KOPT-K1 (cell line): ENCODE results near the gene SP1.
"Not testable (repeated sequence)": the region's sequence is repeated elsewhere in the genome, so short reads cannot be mapped to it uniquely, and the experiment has no call there.

Source experiments
- H3K27ac ChIP-seq: fragments of 200-600 bp; sonication (generic); 2 replicates; pipeline ENCODE4 v1.5.1; 2016; ENCODE audit warnings: antibody characterized with exemption, mild to moderate bottlenecking, low read depth, low read length; ENCODE audit not compliant: poor library complexity, severe bottlenecking
- H3K36me3 ChIP-seq: fragments of 200-600 bp; sonication (generic); 2 replicates; pipeline ENCODE4 v1.5.1; 2017; ENCODE audit warnings: antibody characterized with exemption, mild to moderate bottlenecking, low read length, moderate library complexity; ENCODE audit not compliant: insufficient read depth
- H3K9me3 ChIP-seq: fragments of 200-600 bp; sonication (generic); 2 replicates; pipeline ENCODE4 v1.5.1; 2017; ENCODE audit warnings: antibody characterized with exemption, low read length, mild to moderate bottlenecking; ENCODE audit not compliant: insufficient read depth, poor library complexity, severe bottlenecking

The SP1 gene

DNA sequence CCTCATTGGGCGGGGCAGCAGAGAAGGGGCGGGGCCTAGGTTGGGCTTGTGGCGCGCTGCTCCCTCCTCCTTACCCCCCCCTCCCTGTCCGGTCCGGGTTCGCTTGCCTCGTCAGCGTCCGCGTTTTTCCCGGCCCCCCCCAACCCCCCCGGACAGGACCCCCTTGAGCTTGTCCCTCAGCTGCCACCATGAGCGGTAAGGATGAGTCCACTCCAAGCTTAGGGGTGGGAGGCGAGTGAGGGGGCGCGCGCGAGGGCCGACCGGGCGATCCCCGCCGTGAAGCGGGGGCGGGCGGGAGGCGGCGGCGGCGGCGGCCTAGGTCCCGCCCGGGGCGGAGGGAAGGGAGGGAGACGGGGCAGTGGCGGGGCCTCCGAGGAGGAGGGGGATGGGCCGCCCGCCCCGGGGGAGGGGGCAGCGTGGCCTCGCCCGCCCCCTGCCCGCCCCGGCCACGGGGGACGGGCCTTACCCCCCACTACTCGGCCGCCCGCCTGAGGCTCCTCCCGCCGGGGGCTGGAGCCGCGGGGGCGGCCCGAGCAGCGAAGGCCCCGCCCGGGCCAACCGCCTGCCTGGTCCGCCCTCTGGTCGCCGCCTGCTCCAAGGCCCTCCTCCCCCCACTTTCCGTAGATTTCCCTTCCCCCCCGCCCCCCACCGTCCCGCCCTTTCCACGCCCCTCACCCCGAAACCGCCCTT lies at the start of gene SP1:
SP1 (plus strand) TSS at position 73 of the 690 bp plus-strand sequence; CDS start at position 189, 116 bp downstream.
- H3K36me3 ChIP-seq = peaks cover 41% of the 10 kb centered on the region
- H3K27ac ChIP-seq = peak within 1 kb of the TSS; percentile 90
- no peaks in the 10 kb centered on the region for H3K9me3 ChIP-seq

DNA sequence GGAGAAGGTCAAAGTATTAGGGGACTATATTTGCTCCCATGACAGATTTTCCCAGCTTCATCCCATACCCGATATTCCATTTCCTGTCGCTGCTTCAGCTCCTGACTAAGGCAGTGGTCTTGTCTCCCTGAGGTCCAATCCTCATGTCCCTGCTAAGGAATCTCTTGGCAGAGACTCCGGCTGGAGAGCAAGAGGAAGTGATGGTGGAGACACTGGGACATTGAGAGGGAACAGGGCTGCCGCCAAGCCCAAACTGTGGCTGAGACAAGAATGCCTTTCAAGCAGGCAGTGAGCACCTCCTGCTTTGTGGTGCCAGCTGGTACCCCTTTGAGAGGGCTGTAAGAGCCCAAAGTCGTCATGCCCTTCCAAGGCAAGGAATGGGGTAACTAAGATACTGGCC lies 49.3 kb upstream of the SP1 start:
- H3K9me3 ChIP-seq = no peaks in the 10 kb centered on the region
- no peak overlapping the region for H3K27ac ChIP-seq

DNA sequence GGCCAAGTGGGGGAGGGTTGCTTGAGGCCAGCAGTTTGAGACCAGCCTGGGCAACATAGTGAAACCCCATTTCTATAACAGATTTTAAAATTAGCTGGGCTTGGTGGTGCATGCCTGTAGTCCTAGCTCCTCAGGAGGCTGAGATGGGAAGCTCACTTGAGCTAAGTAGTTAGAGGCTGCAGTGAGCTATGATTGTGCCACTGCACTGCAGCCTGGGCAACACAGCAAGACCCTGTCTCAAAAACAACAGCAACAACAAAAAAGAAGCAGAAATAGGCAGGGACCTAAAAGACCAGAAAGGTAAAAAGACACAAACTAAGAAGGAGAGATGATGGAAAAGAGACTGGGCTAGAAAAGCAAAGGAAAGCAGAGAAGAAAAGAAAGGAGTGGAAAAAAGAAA lies 47.6 kb upstream of the SP1 start:
- not testable (repeated sequence) for H3K27ac ChIP-seq, H3K9me3 ChIP-seq, H3K36me3 ChIP-seq

More for the DNA sequence above, 49.3 kb upstream of the SP1 start:
- no peaks in the 10 kb centered on the region for H3K36me3 ChIP-seq

DNA sequence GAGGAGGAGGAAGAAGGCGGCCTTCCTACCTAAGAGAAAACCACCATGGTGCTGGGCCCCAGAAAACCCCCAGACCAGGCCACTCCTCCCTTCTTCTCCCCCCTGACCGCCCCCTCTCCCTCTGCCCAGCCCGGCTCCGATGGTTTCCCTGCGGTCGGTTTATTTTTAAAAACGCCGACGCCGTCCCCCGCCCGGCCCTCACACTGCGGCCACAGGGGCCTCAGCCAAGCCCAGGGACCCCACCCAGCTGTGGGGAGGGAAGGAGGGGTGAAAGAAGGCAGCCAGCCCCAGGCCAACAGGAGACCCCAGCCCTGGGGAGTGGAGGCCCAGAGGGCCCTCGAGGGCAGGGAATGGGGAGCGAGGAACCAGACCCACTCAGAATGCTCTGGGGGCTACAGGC lies 47.2 kb upstream of the SP1 start:
- H3K36me3 ChIP-seq = no peaks in the 10 kb centered on the region
- H3K27ac ChIP-seq = no peak overlapping the region
- H3K9me3 ChIP-seq = no peaks in the 10 kb centered on the region

DNA sequence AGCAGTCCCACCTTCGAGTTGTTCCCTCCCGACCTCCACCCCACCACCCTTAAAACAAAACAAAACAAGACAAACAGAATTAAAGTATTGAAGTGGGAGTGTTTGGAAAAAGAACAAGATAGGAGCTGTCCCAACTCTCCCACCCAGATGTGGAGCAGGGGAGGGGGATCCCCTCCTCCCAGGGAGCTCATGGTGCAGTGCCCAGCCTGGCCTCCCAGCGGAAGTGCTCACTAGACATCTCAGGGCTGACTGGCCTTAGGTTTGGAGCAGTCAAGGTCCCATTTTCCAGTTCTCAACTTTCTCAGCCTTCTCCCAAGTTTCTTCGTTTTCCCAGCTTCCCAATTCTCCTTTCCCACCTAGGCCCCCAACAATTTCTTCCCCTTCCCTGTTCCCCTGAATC lies 46.7 kb upstream of the SP1 start:
- H3K27ac ChIP-seq = no peak overlapping the region
- no peaks in the 10 kb centered on the region for H3K9me3 ChIP-seq
- H3K36me3 ChIP-seq = no peaks in the 10 kb centered on the region

GRCh38 chr12:53333845-53334244 lies 46.1 kb upstream of the SP1 start:
- Histone ChIP-seq H3K36me3 (no peaks in the 10 kb centered on the region), H3K27ac (no peak overlapping the region), H3K9me3 (no peaks in the 10 kb centered on the region)

GRCh38 chr12:53334822-53335221 lies 45.2 kb upstream of the SP1 start:
- Histone ChIP-seq H3K36me3 (no peaks in the 10 kb centered on the region), H3K27ac (no peak overlapping the region), H3K9me3 (no peaks in the 10 kb centered on the region)

GRCh38 chr12:53336181-53336681 lies 43.7 kb upstream of the SP1 start, which contains the start of gene SP7:
TSS of gene SP7 (minus strand) at chr12:53336354. CDS start at chr12:53335646, 708 bp downstream.
- Histone ChIP-seq H3K9me3 (no peaks in the 10 kb centered on the region), H3K36me3 (no peaks in the 10 kb centered on the region)

GRCh38 chr12:53338017-53338416 lies 42.0 kb upstream of the SP1 start:
- Histone ChIP-seq H3K9me3 (no peaks in the 10 kb centered on the region), H3K27ac (no peak overlapping the region), H3K36me3 (no peaks in the 10 kb centered on the region)

More at GRCh38 chr12:53336181-53336681, 43.7 kb upstream of the SP1 start, which contains the start of gene SP7:
- H3K27ac ChIP-seq = no peak within 1 kb of the TSS

- Histone ChIP-seq H3K27ac (no peak overlapping the region), H3K36me3 (no peaks in the 10 kb centered on the region), H3K9me3 (no peaks in the 10 kb centered on the region)
These were observed 41.1 kb upstream of the SP1 start for GRCh38 chr12:53338916-53339315.

DNA sequence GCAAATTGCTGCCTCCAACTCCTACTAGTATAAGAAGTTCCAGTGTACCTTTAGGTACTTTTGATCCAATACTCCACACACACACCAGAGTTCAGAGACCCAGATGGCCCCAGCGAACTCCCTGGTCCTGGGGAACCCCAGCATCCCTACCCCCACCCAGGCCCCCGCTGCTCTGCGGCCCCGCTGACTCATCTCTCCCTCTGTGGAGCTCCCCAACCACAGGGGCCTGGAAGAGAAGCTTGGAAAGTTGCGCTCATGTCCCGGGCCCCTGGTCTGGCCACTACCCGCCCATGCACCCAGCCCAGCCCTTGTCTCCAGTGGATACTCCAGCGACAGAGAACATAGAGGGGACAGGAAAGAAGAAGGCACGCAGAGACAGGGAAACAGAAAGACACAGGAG lies 39.6 kb upstream of the SP1 start:
- Histone ChIP-seq H3K9me3 (no peaks in the 10 kb centered on the region), H3K36me3 (no peaks in the 10 kb centered on the region), H3K27ac (no peak overlapping the region)

GRCh38 chr12:53343449-53343848 lies 36.5 kb upstream of the SP1 start:
- H3K9me3 ChIP-seq = no peaks in the 10 kb centered on the region
- H3K27ac ChIP-seq = no peak overlapping the region

GRCh38 chr12:53343969-53344368 lies 36.0 kb upstream of the SP1 start:
- no peaks in the 10 kb centered on the region for H3K9me3 ChIP-seq
- no peaks in the 10 kb centered on the region for H3K36me3 ChIP-seq
- H3K27ac ChIP-seq = no peak overlapping the region

More at GRCh38 chr12:53343449-53343848, 36.5 kb upstream of the SP1 start:
- H3K36me3 ChIP-seq = no peaks in the 10 kb centered on the region

- H3K9me3 ChIP-seq = no peaks in the 10 kb centered on the region
- H3K36me3 ChIP-seq = no peaks in the 10 kb centered on the region
- H3K27ac ChIP-seq = no peak overlapping the region
These were observed 35.5 kb upstream of the SP1 start for GRCh38 chr12:53344487-53344823.

DNA sequence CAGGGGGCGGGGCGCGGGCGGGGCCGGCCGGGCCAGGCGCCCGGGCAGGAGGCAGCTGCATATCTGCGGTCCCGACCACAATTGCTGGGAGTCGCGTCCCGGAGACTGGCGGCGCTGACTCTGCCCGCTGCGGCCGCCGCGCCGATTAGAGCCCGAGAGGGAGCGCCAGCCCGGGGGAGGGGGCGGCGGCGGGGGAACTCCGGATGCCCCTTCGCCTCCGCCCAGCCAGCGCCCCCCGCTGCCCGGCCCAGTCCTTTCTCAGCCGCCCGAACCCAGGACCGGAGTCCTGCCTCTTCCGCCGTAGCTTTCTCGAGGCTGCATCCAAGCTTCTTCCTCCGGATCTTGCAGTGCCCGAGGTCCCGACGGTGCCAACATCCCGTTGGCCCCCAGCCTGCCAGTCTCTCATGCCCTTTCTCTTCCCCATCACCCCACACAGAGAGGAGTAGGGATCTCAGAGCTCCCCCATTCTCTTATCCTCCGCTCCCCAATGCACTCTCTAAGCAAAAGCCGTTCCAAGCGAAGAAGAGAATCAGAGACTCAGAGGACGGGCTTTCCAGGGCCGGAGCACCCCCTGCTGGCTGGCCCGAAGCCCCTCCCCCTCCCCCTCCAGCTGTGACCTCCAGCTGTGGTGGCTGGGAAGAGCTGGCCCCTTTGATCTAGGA lies 35.0 kb upstream of the SP1 start:
- Histone ChIP-seq H3K36me3 (no peaks in the 10 kb centered on the region), H3K9me3 (no peaks in the 10 kb centered on the region), H3K27ac (peak overlapping the region; percentile 24)
